Ovary (tissue), 9 donors: ENCODE measurements around the gene FBXL12. TPM values are rescaled to one million over a fixed set of nuclear protein-coding genes. Genes with fewer than 3 reads are reported as not detected.

Experiments
- DNase-seq, 5 donors: peaks; one replicate each; pipeline ENCODE4 v3.0.0-alpha.2; 2019 to 2020
- H3K27ac ChIP-seq, 2 donors: fragments of 200-600 bp; one replicate each; pipeline versions ENCODE4 v1.5.1 to v1.8.0; 2019 to 2022
- H3K27me3 ChIP-seq: fragments of 200-600 bp; one replicate; pipeline ENCODE4 v1.8.0; 2022
- H3K36me3 ChIP-seq: fragments of 200-600 bp; sonication (generic); one replicate; pipeline ENCODE4 v1.5.1; 2019
- H3K4me1 ChIP-seq: one replicate; pipeline ENCODE4 v1.8.1; 2013; ENCODE audit warnings: mild to moderate bottlenecking, moderate library complexity; ENCODE audit not compliant: insufficient read depth
- H3K4me3 ChIP-seq: fragments of 200-600 bp; sonication (generic); one replicate; pipeline ENCODE4 v1.5.1; 2017
- H3K9me3 ChIP-seq, 2 donors: fragments of 200-600 bp in 1 of 2; sonication (generic) in 1 of 2; one replicate each; pipeline versions ENCODE4 v1.5.1 to v1.8.1; 2013 to 2019; ENCODE audit warnings: mild to moderate bottlenecking in 1 of 2, moderate library complexity in 1 of 2
- EP300 ChIP-seq: sonication (generic); formaldehyde crosslinking; IDR thresholded peaks from one replicate; pipeline ENCODE4 v1.6.1; 2017; ENCODE audit warnings: antibody characterized with exemption
- POLR2A ChIP-seq: fragments of 450-650 bp; IDR thresholded peaks from one replicate; pipeline ENCODE4 v1.6.1; 2017; ENCODE audit warnings: antibody characterized with exemption, mild to moderate bottlenecking, moderate library complexity
- WGBS, 3 donors: extraction: QIAGEN DNeasy Blood & Tissue Kit in 1 of 3; methylation state at CpG; one replicate each; pipeline versions ENCODE4 v1.1.5 to v1.1.7; 2013 to 2017; 5-methylcytosine and 5-hydroxymethylcytosine counted together
- intact Hi-C, 4 donors: fragments of 100-400 bp; cut with DNase I; formaldehyde crosslinking; loops; one replicate each; pipeline versions ENCODE4 v1.11.0 to v1.15.1; 2022 to 2023
- polyA plus RNA-seq, 2 donors: library from polyadenylated mRNA; stranded (reverse); fragments of 200-250 nt in 1 of 2; fragments of 350-450 nt in 1 of 2; fragmentation: Illumina TruSeq in 1 of 2; extraction: RNeasy Lipid Tissue Mini Kit (QIAGEN cat#74804) in 1 of 2; gene quantifications; one replicate each; pipeline ENCODE4 v1.2.3, GENCODE V29; 2013 to 2014
- total RNA-seq, 7 donors: library from RNA; depleted of rRNA in 2 of 7; stranded (reverse); fragments of >200 nt in 2 of 7; fragmentation: NEBNext Ultra II Directional in 3 of 7; extraction: Animal tissue kit (Norgen Biotek cat#: 25700) in 3 of 7; gene quantifications; one replicate each; pipeline versions ENCODE4 v1.1.0 to v1.2.4, GENCODE V29; 2016 to 2023
- TF ChIP-seq, protein P1 (sequence below), 3 donors: fragments of 450-650 bp in 2 of 3; fragments of 200-600 bp in 1 of 3; IDR thresholded peaks; one replicate each; pipeline versions ENCODE4 v1.5.1 to v1.8.0; 2016 to 2022; ENCODE audit warnings: antibody characterized with exemption in 3 of 3, mild to moderate bottlenecking in 1 of 3
- donor health status: DM: no; HTN: no; CAD: no; lungs with moderate emphysema.
- donor health status: DM: no; HTN: no; CAD: no.
- donor health status: Bipolar disorder and iron deficiency.
- donor health status: DM: yes; HTN: yes; CAD: no.
- donor health status: DM: no; HTN: no; CAD: no.
- donor health status: DM: yes; HTN: yes; CAD: no.

The FBXL12 gene
- total and polyA plus RNA-seq, 9 donors: 18.3 to 34.4 (median 25.2) TPM

DNA sequence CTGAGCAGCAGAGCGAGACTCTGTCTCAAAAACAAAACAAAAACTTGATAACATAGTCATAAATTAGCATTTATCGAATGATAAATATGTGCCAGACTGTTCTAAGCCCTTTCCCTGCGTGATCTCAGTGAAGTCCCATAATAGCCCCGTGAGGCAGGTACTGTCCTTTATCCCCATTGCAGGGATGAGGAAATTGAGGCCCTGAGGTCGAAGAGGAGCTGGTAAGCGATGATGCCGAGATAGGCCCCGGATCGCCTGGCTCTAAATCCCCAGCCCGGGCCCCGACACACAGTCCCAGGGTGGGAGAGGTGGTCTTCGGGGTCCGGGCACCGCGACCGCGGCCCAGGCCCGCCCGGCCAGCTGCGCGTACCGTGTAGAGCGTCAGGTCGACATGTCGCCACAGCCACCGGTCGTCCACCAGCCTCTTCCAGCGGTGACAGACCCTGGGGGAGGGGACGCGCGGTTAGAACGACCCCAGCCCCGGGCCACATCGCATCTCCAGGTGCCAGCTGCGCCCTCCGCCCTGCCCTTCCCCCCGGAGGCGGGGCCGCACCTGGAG lies 625 bp downstream of the FBXL12 start:
- intact Hi-C loops: loop anchor here in 1 of 4 donors (10.0 kb wide), 1 partner anchor 493 kb away; the partner anchor contains the start of gene ZNF559

DNA sequence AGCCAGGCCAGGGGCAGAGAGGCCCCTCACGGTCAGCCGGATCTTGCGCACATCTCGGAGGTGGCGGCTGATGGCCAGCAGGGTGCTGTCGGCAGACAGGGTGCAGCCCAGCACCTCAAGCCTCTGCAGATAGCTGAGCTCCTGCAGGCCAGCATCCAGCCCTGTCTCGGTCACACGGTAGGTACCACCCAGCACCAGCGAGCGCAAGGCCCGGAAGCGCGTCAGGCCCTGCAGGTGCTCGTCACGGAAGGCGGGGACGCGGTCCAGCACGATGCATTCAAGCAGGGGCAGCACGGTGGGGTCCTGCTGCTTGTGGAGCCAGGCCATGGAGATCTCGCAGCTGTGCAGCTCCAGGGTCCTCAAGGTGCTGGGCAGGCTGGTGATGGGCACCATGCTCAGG lies 7.7 kb downstream of the FBXL12 start:
- 94 to 95% (median 95%) methylated on average over 18 to 21 of the region's 21 CpGs for WGBS, 3 donors
- intact Hi-C loops: loop anchor here in 1 of 4 donors (10.0 kb wide), 1 partner anchor 486 kb away; the partner anchor contains the start of gene ZNF559
- no peaks in the 10 kb centered on the region for H3K36me3 ChIP-seq

More for the DNA sequence above, 625 bp downstream of the FBXL12 start:
- DNase-seq: no peak
- no peaks in the 10 kb centered on the region for H3K27me3 ChIP-seq
- peak overlapping the region; percentile 95 for H3K4me3 ChIP-seq
- no peak for TF ChIP-seq EP300
- TF ChIP-seq, protein P1, sequence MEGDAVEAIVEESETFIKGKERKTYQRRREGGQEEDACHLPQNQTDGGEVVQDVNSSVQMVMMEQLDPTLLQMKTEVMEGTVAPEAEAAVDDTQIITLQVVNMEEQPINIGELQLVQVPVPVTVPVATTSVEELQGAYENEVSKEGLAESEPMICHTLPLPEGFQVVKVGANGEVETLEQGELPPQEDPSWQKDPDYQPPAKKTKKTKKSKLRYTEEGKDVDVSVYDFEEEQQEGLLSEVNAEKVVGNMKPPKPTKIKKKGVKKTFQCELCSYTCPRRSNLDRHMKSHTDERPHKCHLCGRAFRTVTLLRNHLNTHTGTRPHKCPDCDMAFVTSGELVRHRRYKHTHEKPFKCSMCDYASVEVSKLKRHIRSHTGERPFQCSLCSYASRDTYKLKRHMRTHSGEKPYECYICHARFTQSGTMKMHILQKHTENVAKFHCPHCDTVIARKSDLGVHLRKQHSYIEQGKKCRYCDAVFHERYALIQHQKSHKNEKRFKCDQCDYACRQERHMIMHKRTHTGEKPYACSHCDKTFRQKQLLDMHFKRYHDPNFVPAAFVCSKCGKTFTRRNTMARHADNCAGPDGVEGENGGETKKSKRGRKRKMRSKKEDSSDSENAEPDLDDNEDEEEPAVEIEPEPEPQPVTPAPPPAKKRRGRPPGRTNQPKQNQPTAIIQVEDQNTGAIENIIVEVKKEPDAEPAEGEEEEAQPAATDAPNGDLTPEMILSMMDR (IDR thresholded peaks at IDR 0.05): no peak
- TF ChIP-seq POLR2A: no peak
- peaks cover 1% of the 10 kb centered on the region for H3K4me1 ChIP-seq
- H3K9me3 ChIP-seq: no peaks in the 10 kb centered on the region
- 1 to 3% (median 2%) methylated on average over 37 to 39 of the region's 39 CpGs for WGBS, 3 donors
- no peaks in the 10 kb centered on the region for H3K36me3 ChIP-seq
- H3K27ac ChIP-seq: peak overlapping the region; percentile 84 to 94

DNA sequence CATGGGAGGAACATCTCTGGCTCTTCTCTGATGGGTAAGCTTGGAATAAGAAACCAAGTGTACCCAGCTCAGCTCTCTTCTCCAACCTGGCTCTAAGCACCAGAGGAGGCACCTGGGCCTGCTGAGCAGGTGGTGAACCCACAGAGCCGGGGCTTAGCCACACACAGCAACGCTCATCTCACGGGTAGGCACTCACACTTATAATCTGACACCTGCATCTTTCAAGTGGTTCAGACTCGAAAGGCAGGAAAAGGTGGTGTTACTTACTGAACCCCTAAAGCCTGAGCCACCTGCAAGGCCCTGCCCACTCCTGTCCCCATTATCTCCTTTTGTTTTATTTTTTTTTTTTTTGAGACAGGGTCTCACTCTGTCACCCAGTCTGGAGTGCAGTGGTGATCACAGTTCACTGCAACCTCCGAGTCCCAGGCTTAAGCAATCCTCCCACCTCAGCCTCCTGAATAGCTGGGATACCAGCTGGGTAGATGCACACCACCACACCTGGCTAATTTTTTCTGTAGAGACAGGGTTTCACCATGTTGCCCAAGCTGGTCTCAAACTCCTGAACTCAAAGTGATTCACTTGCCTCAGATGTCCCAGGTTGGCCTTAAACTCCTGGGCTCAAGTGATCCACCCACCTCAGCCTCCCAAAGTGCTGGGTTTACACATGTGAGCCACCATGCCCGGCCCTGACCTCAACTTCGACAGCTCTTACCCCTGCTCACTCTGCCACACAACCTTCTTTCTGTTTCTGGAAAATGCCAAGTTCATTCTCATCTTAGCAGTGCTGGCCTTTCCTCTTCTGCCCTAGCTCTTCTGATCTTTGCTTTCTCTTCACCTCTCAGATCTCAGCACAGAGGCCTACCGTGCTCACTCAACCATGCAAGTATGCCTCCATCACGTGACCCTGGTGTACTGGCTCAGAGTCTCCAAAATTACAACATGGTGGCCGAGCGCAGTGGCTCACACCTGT lies 9.7 kb downstream of the FBXL12 start:
- no peak for DNase-seq
- no peak for TF ChIP-seq POLR2A
- TF ChIP-seq EP300: no peak
- TF ChIP-seq, protein P1 (IDR thresholded peaks at IDR 0.05): no peak
- Histone ChIP-seq H3K27me3 (no peaks in the 10 kb centered on the region), H3K27ac (no peak overlapping the region), H3K36me3 (no peaks in the 10 kb centered on the region), H3K4me3 (no peak overlapping the region), H3K4me1 (no peaks in the 10 kb centered on the region), H3K9me3 (no peaks in the 10 kb centered on the region)
- intact Hi-C loops: loop anchor here in 1 of 4 donors (10.0 kb wide), 1 partner anchor 604 kb away; no protein-coding TSS in a partner anchor
- 88 to 90% (median 89%) methylated on average over 11 of the region's 11 CpGs for WGBS, 3 donors

More for the DNA sequence above, 7.7 kb downstream of the FBXL12 start:
- Histone ChIP-seq H3K4me3 (no peak overlapping the region), H3K4me1 (no peaks in the 10 kb centered on the region), H3K27ac (no peak overlapping the region), H3K27me3 (no peaks in the 10 kb centered on the region), H3K9me3 (no peaks in the 10 kb centered on the region)
- DNase-seq: no peak
- TF ChIP-seq POLR2A (no peak), EP300 (no peak)
- TF ChIP-seq, protein P1 (IDR thresholded peaks at IDR 0.05): no peak

DNA sequence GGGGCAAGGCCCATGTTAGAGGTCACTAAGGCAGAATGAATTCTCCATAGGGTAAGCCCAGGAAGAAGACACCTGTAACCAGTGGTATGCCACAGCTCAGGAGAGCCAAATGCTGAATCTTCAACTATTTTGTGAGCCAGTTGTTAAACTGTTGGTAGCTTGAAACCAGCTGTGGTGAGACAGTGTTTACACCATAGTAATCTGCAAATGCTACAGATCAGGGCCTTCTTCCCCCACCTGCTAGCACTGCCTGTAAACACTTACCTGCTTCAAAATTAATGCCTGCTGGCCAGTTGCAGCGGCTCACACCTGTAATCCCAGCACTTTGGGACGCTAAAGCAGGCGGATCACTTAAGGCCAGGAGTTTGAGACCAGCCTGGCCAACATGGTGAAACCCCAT lies 12.1 kb downstream of the FBXL12 start:
- Histone ChIP-seq H3K36me3 (no peaks in the 10 kb centered on the region), H3K27me3 (no peaks in the 10 kb centered on the region), H3K9me3 (no peaks in the 10 kb centered on the region), H3K4me3 (no peak overlapping the region), H3K27ac (no peak overlapping the region), H3K4me1 (no peaks in the 10 kb centered on the region)
- DNase-seq: no peak
- intact Hi-C loops: loop anchor here in 1 of 4 donors (10.0 kb wide), 1 partner anchor 602 kb away; no protein-coding TSS in a partner anchor
- TF ChIP-seq POLR2A (no peak), EP300 (no peak)
- TF ChIP-seq, protein P1 (IDR thresholded peaks at IDR 0.05): no peak
- 87 to 90% (median 89%) methylated on average over 3 of the region's 3 CpGs for WGBS, 3 donors
